Suprapubic skin (tissue), 4 donors: ENCODE data around the gene ANXA7.

Experiments
- CTCF ChIP-seq, 2 donors: fragments of 200-600 bp in 1 of 2; fragments of 450-650 bp in 1 of 2; sonication (generic) in 1 of 2; IDR thresholded peaks; one replicate each; pipeline ENCODE4 v1.5.1; 2016 to 2019; ENCODE audit warnings: antibody characterized with exemption in 2 of 2, mild to moderate bottlenecking in 1 of 2, moderate library complexity in 1 of 2
- EP300 ChIP-seq: sonication (generic); formaldehyde crosslinking; IDR thresholded peaks from one replicate; pipeline ENCODE4 v1.6.1; 2017; ENCODE audit warnings: antibody characterized with exemption
- POLR2AphosphoS5 ChIP-seq, 3 donors: sonication (generic); formaldehyde crosslinking; IDR thresholded peaks; one replicate each; pipeline ENCODE4 v1.6.1; 2017; ENCODE audit warnings: antibody characterized with exemption in 3 of 3

- TF ChIP-seq CTCF (IDR thresholded peaks at IDR 0.05) = no peak
- TF ChIP-seq EP300 = no peak
- TF ChIP-seq POLR2AphosphoS5 (IDR thresholded peaks at IDR 0.05) = no peak
Observed at GRCh38 chr10:73414230-73414945, 530 bp upstream of the ANXA7 start.
